Uterus (tissue), 4 donors: ENCODE results near the gene CACNA2D1. TPM values are rescaled to one million over a fixed set of nuclear protein-coding genes. Genes with fewer than 3 reads are reported as not detected.

Experiments used
- DNase-seq, 2 donors: peaks; one replicate each; pipeline ENCODE4 v3.0.0-alpha.2; 2019 to 2020
- H3K27ac ChIP-seq, 2 donors: fragments of 200-600 bp; sonication (generic); 1 replicate in 1 of 2; 2 replicates in 1 of 2; pipeline ENCODE4 v1.5.1; 2016 to 2018
- H3K27me3 ChIP-seq, 2 donors: fragments of 200-600 bp; sonication (generic); one replicate each; pipeline ENCODE4 v1.5.1; 2018 to 2019; ENCODE audit warnings: control low read depth in 1 of 2
- H3K36me3 ChIP-seq, 2 donors: fragments of 200-600 bp; sonication (generic); one replicate each; pipeline ENCODE4 v1.5.1; 2019; ENCODE audit warnings: control low read depth in 1 of 2
- H3K4me1 ChIP-seq, 2 donors: fragments of 200-600 bp; sonication (generic); one replicate each; pipeline ENCODE4 v1.5.1; 2018 to 2019; ENCODE audit warnings: control low read depth in 1 of 2
- H3K4me3 ChIP-seq, 2 donors: fragments of 200-600 bp; sonication (generic); 1 replicate in 1 of 2; 2 replicates in 1 of 2; pipeline ENCODE4 v1.5.1; 2018 to 2019; ENCODE audit warnings: mild to moderate bottlenecking in 1 of 2
- H3K9me3 ChIP-seq, 2 donors: fragments of 200-600 bp; sonication (generic); one replicate each; pipeline ENCODE4 v1.5.1; 2019; ENCODE audit warnings: control low read depth in 1 of 2
- CTCF ChIP-seq, 4 experiments: fragments of 200-600 bp in 2 of 4; fragments of 450-650 bp in 2 of 4; sonication (generic) in 2 of 4; IDR thresholded peaks; one replicate each; pipeline ENCODE4 v1.5.1; 2016 to 2019; ENCODE audit warnings: antibody characterized with exemption in 4 of 4, mild to moderate bottlenecking in 2 of 4, moderate library complexity in 1 of 4
- POLR2A ChIP-seq, 2 donors: fragments of 450-650 bp; IDR thresholded peaks; one replicate each; pipeline ENCODE4 v1.6.1; 2016; ENCODE audit warnings: antibody characterized with exemption in 2 of 2, mild to moderate bottlenecking in 1 of 2, moderate library complexity in 1 of 2
- intact Hi-C: fragments of 100-400 bp; cut with DNase I; formaldehyde crosslinking; loops from one replicate; pipeline ENCODE4 v1.15.1; 2023; ENCODE audit warnings: low total_unique reads
- total RNA-seq, 4 donors: library from RNA; depleted of rRNA in 3 of 4; stranded (reverse); fragments of >200 nt in 3 of 4; gene quantifications; one replicate each; pipeline versions ENCODE4 v1.1.0 to v1.2.4, GENCODE V29; 2014 to 2023
- donor health status: DM: yes; HTN: yes; CAD: no.

CACNA2D1 gene
- total RNA-seq, 4 donors from 2014 or later = 30.1 to 54.1 (median 43.6) TPM

DNA sequence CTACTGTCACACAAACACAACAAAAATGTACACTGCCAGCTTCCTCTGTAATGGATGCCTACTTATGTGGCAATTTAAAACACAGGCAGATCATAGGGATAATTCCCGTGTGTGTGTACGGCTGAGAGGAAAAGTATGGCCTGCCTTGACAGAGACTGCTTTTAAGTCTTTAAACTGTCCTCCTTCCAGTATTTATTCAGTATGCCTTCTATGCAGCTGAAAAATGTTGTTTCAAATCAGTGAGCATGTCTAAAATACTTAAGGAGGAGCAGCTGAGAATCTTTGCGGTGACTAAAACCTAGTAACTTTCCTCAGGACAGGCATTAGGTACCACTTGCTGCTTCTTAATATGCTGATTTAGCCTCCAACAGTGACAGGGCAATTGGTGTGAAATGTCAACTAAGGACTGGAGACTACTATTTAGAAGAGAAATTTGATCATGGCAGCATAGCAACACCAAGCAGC is 126.3 kb downstream of the CACNA2D1 start:
- Histone ChIP-seq H3K4me1 (no peaks in the 10 kb centered on the region), H3K36me3 (no peaks in the 10 kb centered on the region), H3K27me3 (no peaks in the 10 kb centered on the region), H3K27ac (no peak overlapping the region), H3K4me3 (no peak overlapping the region), H3K9me3 (no peaks in the 10 kb centered on the region)
- intact Hi-C loops = no loop called here
- no peak for DNase-seq
- no peak for TF ChIP-seq POLR2A (IDR thresholded peaks at IDR 0.05)
- no peak for TF ChIP-seq CTCF (IDR thresholded peaks at IDR 0.05)

DNA sequence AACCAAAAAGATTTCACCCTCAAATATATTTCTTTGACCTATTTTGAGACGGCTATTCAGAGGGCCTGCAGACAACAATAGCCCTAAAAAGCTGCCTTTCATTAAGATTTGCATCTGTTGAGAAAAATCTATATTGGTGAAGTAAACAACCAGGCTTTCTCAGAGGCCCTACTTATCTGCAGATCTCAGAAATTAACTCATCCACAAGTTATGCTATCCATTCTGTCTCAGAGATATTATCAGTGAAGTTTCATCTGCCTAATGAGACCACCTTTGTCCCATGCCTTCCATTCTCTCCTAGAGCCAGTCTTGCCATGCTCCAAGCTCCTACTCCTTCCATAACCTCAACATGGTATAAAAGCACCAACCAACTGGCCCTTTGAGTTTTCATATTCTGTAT is 130.3 kb downstream of the CACNA2D1 start:
- Histone ChIP-seq H3K9me3 (peaks cover 0 to 9% of the 10 kb centered on the region in 2 donors), H3K4me3 (no peak overlapping the region), H3K27ac (no peak overlapping the region), H3K27me3 (no peaks in the 10 kb centered on the region), H3K4me1 (no peaks in the 10 kb centered on the region), H3K36me3 (no peaks in the 10 kb centered on the region)
- TF ChIP-seq CTCF (IDR thresholded peaks at IDR 0.05) (no peak), POLR2A (IDR thresholded peaks at IDR 0.05) (no peak)
- DNase-seq = no peak
- intact Hi-C loops = no loop called here

- Histone ChIP-seq H3K36me3 (no peaks in the 10 kb centered on the region), H3K27ac (no peak overlapping the region), H3K27me3 (no peaks in the 10 kb centered on the region), H3K9me3 (peaks cover 0 to 9% of the 10 kb centered on the region in 2 donors), H3K4me3 (no peak overlapping the region), H3K4me1 (no peaks in the 10 kb centered on the region)
- intact Hi-C loops = no loop called here
- TF ChIP-seq POLR2A (IDR thresholded peaks at IDR 0.05) = no peak
- no peak for TF ChIP-seq CTCF (IDR thresholded peaks at IDR 0.05)
- DNase-seq = no peak
Measured at GRCh38 chr7:82312646-82313045, 130.9 kb downstream of the CACNA2D1 start.

- H3K27me3 ChIP-seq = no peaks in the 10 kb centered on the region
- no peak for DNase-seq
- intact Hi-C loops = no loop called here
- no peak overlapping the region for H3K27ac ChIP-seq
- H3K36me3 ChIP-seq = no peaks in the 10 kb centered on the region
- no peaks in the 10 kb centered on the region for H3K4me1 ChIP-seq
- H3K4me3 ChIP-seq = no peak overlapping the region
- no peak for TF ChIP-seq CTCF (IDR thresholded peaks at IDR 0.05)
- TF ChIP-seq POLR2A (IDR thresholded peaks at IDR 0.05) = no peak
- peaks cover 0 to 9% of the 10 kb centered on the region in 2 donors for H3K9me3 ChIP-seq
Measured at GRCh38 chr7:82305347-82306005, 138.1 kb downstream of the CACNA2D1 start.

GRCh38 chr7:82294865-82295264 is 148.7 kb downstream of the CACNA2D1 start:
- Histone ChIP-seq H3K36me3 (no peaks in the 10 kb centered on the region), H3K4me3 (no peak overlapping the region), H3K9me3 (peaks cover 0 to 5% of the 10 kb centered on the region in 2 donors), H3K27me3 (no peaks in the 10 kb centered on the region), H3K27ac (no peak overlapping the region), H3K4me1 (no peaks in the 10 kb centered on the region)
- TF ChIP-seq CTCF (IDR thresholded peaks at IDR 0.05) = no peak
- no peak for TF ChIP-seq POLR2A (IDR thresholded peaks at IDR 0.05)
- no peak for DNase-seq
- intact Hi-C loops = no loop called here
